Measurements from ENCODE around the gene RPP25L.

- TF ChIP-seq POLR2A (IDR thresholded peaks at IDR 0.05) (no peak), EP300 (IDR thresholded peaks at IDR 0.05) (no peak), POLR2AphosphoS5 (IDR thresholded peaks at IDR 0.05) (no peak)
- TF ChIP-seq, protein P1, sequence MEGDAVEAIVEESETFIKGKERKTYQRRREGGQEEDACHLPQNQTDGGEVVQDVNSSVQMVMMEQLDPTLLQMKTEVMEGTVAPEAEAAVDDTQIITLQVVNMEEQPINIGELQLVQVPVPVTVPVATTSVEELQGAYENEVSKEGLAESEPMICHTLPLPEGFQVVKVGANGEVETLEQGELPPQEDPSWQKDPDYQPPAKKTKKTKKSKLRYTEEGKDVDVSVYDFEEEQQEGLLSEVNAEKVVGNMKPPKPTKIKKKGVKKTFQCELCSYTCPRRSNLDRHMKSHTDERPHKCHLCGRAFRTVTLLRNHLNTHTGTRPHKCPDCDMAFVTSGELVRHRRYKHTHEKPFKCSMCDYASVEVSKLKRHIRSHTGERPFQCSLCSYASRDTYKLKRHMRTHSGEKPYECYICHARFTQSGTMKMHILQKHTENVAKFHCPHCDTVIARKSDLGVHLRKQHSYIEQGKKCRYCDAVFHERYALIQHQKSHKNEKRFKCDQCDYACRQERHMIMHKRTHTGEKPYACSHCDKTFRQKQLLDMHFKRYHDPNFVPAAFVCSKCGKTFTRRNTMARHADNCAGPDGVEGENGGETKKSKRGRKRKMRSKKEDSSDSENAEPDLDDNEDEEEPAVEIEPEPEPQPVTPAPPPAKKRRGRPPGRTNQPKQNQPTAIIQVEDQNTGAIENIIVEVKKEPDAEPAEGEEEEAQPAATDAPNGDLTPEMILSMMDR (IDR thresholded peaks at IDR 0.05) = no peak
Measured at GRCh38 chr9:34587271-34587670, 24.6 kb downstream of the RPP25L start.
